HG02885 (cell line): ENCODE measurements around the gene PPP2R3C.
A peak's percentile ranks its signal among the peaks of the same experiment; 100 is the strongest.
"Not testable (repeated sequence)": the region's sequence is repeated elsewhere in the genome, so short reads cannot be mapped to it uniquely, and the experiment has no call there.

Experiments
- ATAC-seq: cut with Tn5 transposase; IDR thresholded peaks from one replicate; pipeline ENCODE4 v1.9.1; 2021; ENCODE audit warnings: mild to moderate bottlenecking; ENCODE audit not compliant: unreplicated experiment, poor library complexity

The PPP2R3C gene

GRCh38 chr14:35133542-35134328, 11.9 kb upstream of the PPP2R3C start:
- no peak for ATAC-seq

- no peak for ATAC-seq
These were observed 2.3 kb upstream of the PPP2R3C start for GRCh38 chr14:35124127-35124526.

- ATAC-seq = no peak
These were observed 1.6 kb upstream of the PPP2R3C start for GRCh38 chr14:35123388-35123703.

GRCh38 chr14:35122696-35123387, 1.1 kb upstream of the PPP2R3C start:
- no peak for ATAC-seq

- ATAC-seq = peak; percentile 3
These were observed 534 bp downstream of the PPP2R3C start for GRCh38 chr14:35121026-35121886.

- ATAC-seq = no peak
These were observed 4.7 kb downstream of the PPP2R3C start for GRCh38 chr14:35117112-35117511.

- no peak for ATAC-seq
These were observed 5.5 kb downstream of the PPP2R3C start for GRCh38 chr14:35116242-35116641.

GRCh38 chr14:35114036-35114435, 7.8 kb downstream of the PPP2R3C start:
- no peak for ATAC-seq

GRCh38 chr14:35113308-35113950, 8.4 kb downstream of the PPP2R3C start:
- ATAC-seq = no peak

GRCh38 chr14:35112641-35113040, 9.1 kb downstream of the PPP2R3C start:
- ATAC-seq = no peak

- ATAC-seq = no peak
These were observed 13.9 kb downstream of the PPP2R3C start for GRCh38 chr14:35107866-35108265.

- not testable (repeated sequence) for ATAC-seq
These were observed 27.1 kb downstream of the PPP2R3C start for GRCh38 chr14:35094645-35095044.

- ATAC-seq = no peak
These were observed 33.3 kb downstream of the PPP2R3C start for GRCh38 chr14:35088514-35088913.

- no peak for ATAC-seq
These were observed 36.3 kb downstream of the PPP2R3C start for GRCh38 chr14:35085441-35085840.

GRCh38 chr14:35083530-35084150, 38.1 kb downstream of the PPP2R3C start:
- no peak for ATAC-seq

GRCh38 chr14:35079742-35080141, 42.0 kb downstream of the PPP2R3C start:
- ATAC-seq = no peak

GRCh38 chr14:35078082-35078481, 43.7 kb downstream of the PPP2R3C start:
- no peak for ATAC-seq

GRCh38 chr14:35073486-35073885, 48.3 kb downstream of the PPP2R3C start:
- no peak for ATAC-seq

- ATAC-seq = no peak
These were observed 49.6 kb downstream of the PPP2R3C start for GRCh38 chr14:35072226-35072625.
